Mucosa of descending colon (tissue), 3 donors: Measurements from ENCODE around the gene TAOK3. TPM values are rescaled to one million over a fixed set of nuclear protein-coding genes. Genes with fewer than 3 reads are reported as not detected.

Experiments
- ATAC-seq: fragments of 200-7000 bp; cut with Tn5 transposase; one replicate; pipeline ENCODE4 v1.9.1; 2020; ENCODE audit warnings: mild to moderate bottlenecking, moderate library complexity
- DNase-seq, 3 donors: peaks; one replicate each; pipeline ENCODE4 v3.0.0-alpha.2; 2020
- H3K36me3 ChIP-seq: fragments of 200-600 bp; one replicate; pipeline ENCODE4 v1.8.0; 2021; ENCODE audit warnings: low read depth, mild to moderate bottlenecking
- H3K4me1 ChIP-seq: fragments of 200-600 bp; one replicate; pipeline ENCODE4 v1.8.0; 2021; ENCODE audit warnings: low read depth, mild to moderate bottlenecking
- H3K4me3 ChIP-seq: fragments of 200-600 bp; one replicate; pipeline ENCODE4 v1.8.0; 2021; ENCODE audit warnings: mild to moderate bottlenecking
- H3K9me3 ChIP-seq: fragments of 200-600 bp; one replicate; pipeline ENCODE4 v1.8.0; 2021; ENCODE audit warnings: mild to moderate bottlenecking
- CTCF ChIP-seq: fragments of 200-600 bp; IDR thresholded peaks from one replicate; pipeline ENCODE4 v1.8.0; 2022; ENCODE audit warnings: antibody characterized with exemption, mild to moderate bottlenecking
- intact Hi-C, 2 donors: fragments of 100-400 bp; cut with DNase I in 1 of 2; cut with micrococcal nuclease in 1 of 2; formaldehyde crosslinking; loops; one replicate each; pipeline versions ENCODE4 v1.11.0 to v1.11.1; 2022; cut with DNase I, micrococcal nuclease
- total RNA-seq, 3 donors: library from RNA; stranded (reverse); fragmentation: NEBNext Ultra II Directional in 2 of 3; extraction: Animal tissue kit (Norgen Biotek cat#: 25700) in 2 of 3; gene quantifications; one replicate each; pipeline versions ENCODE4 v1.2.1 to v1.2.4, GENCODE V29; 2021 to 2023
- donor health status: DM: no; HTN: no; CAD: no; lungs with moderate emphysema.
- donor health status: DM: no; HTN: no; CAD: no.
- donor health status: DM: no; HTN: yes; CAD: no.

Gene TAOK3
- total RNA-seq, 3 donors from 2014 or later, result 49.5 to 72.3 (median 52.8) TPM

DNA sequence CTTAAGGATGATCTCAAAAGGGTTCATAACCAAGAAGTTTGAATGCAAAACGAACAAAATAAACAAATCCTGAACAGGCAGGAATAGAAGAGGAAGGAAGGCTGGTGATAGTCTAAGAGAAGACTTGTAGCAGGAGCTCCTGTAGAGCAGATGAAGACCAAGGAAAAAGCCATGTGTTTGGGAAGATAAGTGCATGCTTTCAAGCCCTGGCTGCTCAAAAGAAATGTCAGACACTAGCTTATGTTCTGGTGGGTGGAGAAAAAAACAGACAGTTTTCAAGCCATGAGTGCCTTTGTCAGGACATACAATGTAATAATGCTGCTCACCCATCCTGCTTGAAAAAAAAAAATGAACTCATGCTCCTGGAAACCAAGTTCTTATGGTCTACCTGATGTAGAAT lies 27.4 kb downstream of the TAOK3 start:
- H3K4me3 ChIP-seq, result no peak overlapping the region
- intact Hi-C loops, result no loop called here
- H3K9me3 ChIP-seq, result no peaks in the 10 kb centered on the region
- TF ChIP-seq CTCF, result no peak
- ATAC-seq (no peak), DNase-seq (no peak)
- no peaks in the 10 kb centered on the region for H3K36me3 ChIP-seq
- H3K4me1 ChIP-seq, result peaks cover 13% of the 10 kb centered on the region

DNA sequence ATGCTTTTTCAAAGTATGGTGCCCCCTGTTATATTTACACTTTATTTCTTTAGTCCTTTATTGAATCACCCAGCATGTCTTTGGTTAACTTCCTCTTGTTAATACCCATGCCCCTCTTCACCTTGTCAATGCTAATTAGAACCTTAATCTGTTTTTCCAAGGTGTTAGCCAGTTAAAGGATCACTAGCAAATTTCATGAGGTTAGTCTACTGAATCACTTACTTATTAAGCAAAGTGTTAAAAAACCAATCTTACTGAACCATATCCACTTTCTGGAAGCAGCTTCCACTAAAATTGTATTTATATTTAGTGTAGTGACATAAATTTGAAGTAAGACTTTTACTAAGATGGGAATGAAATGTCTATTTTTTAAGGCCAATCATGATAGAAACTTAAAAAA lies 27.9 kb downstream of the TAOK3 start:
- H3K36me3 ChIP-seq, result no peaks in the 10 kb centered on the region
- TF ChIP-seq CTCF, result no peak
- no peak for ATAC-seq
- DNase-seq, result no peak
- peaks cover 13% of the 10 kb centered on the region for H3K4me1 ChIP-seq
- H3K9me3 ChIP-seq, result no peaks in the 10 kb centered on the region
- intact Hi-C loops, result no loop called here
- H3K4me3 ChIP-seq, result no peak overlapping the region

DNA sequence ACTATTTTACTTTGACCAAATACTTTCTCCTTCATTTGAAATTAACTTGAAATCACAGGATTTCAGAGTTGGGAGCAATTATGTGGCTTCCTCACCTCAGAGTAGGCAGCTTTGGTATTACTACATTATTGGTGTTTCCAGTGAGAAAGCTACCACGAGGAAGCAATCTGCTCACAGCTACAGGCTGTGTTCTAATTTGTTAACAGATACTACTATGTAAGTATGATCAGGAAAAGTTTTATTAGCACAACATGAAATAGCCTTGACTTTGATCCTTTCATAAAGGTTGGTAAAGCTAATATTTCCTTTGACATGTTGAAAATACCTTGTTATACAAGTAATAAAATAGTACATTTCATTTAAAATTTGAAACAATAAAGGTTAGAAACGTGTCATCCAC lies 30.6 kb downstream of the TAOK3 start:
- intact Hi-C loops, result no loop called here
- TF ChIP-seq CTCF, result no peak
- DNase-seq (no peak), ATAC-seq (peak; percentile 42)
- no peaks in the 10 kb centered on the region for H3K36me3 ChIP-seq
- peaks cover 2% of the 10 kb centered on the region for H3K4me1 ChIP-seq
- no peaks in the 10 kb centered on the region for H3K9me3 ChIP-seq
- H3K4me3 ChIP-seq, result no peak overlapping the region

- peak in 1 of 3 donors; percentile 46 for DNase-seq
- H3K4me3 ChIP-seq, result no peak overlapping the region
- H3K36me3 ChIP-seq, result no peaks in the 10 kb centered on the region
- no peaks in the 10 kb centered on the region for H3K4me1 ChIP-seq
- H3K9me3 ChIP-seq, result no peaks in the 10 kb centered on the region
- TF ChIP-seq CTCF, result no peak
- intact Hi-C loops, result no loop called here
- peak; percentile 43 for ATAC-seq
These were observed 35.4 kb downstream of the TAOK3 start for GRCh38 chr12:118337194-118337838.

DNA sequence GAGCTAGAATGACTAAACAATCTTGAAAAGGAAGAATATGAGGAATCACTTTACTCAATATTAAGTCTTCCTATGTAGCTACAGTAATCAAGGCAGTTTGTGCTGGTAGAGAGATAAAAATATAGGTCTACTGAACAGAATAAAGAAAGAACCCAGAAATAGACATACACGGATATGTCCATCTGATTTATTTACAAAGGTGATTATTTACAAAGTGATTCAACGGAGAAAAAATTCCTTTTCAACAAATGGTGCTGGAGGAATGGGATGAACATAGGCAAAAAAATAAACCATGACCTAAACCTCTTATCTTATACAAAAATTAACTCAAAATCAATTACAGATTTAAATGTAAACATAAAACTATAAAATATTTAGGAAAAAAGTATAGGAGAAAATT lies 36.6 kb downstream of the TAOK3 start:
- Histone ChIP-seq H3K4me3 (no peak overlapping the region), H3K9me3 (no peaks in the 10 kb centered on the region), H3K36me3 (no peaks in the 10 kb centered on the region), H3K4me1 (no peaks in the 10 kb centered on the region)
- no peak for ATAC-seq
- no peak for TF ChIP-seq CTCF
- DNase-seq, result no peak
- intact Hi-C loops, result no loop called here
